Spleen (tissue), 7 donors: ENCODE measurements around the gene SMARCE1.

Experiments
- POLR2A ChIP-seq, 3 donors: fragments of 450-650 bp; IDR thresholded peaks; one replicate each; pipeline ENCODE4 v1.5.1; 2017; ENCODE audit warnings: antibody characterized with exemption in 3 of 3, mild to moderate bottlenecking in 1 of 3
- TF ChIP-seq, protein P1 (sequence below), 11 experiments: fragments of 200-600 bp in 7 of 11; fragments of 450-650 bp in 4 of 11; sonication (generic) in 4 of 11; IDR thresholded peaks in 8 of 11; conservative IDR thresholded peaks in 3 of 11; 1 replicate in 7 of 11; 2 replicates in 4 of 11; pipeline versions ENCODE4 v1.4.0 to v1.8.0; 2016 to 2021; ENCODE audit warnings: antibody characterized with exemption in 11 of 11, inconsistent platforms in 4 of 11, mild to moderate bottlenecking in 1 of 11
- donor health status: DM: no; HTN: no; CAD: no; lungs with moderate emphysema.
- donor health status: DM: no; HTN: no; CAD: no.
- donor health status: DM: no; HTN: no; CAD: no.

DNA sequence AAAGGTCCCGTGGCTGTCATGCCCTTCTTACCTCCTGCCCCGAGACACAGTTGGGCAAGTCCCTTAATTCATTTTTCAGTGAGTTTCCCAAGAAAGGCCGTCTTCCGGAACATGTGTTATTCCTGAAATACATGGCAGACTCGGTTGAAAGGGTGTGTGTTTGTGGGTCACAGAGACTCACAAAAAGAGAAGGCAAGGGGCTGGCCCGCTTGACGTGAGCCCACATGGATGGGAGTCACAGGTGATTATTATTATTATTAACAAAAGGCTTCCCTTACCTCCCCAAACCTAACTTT, 48.2 kb downstream of the SMARCE1 start:
- TF ChIP-seq, protein P1, sequence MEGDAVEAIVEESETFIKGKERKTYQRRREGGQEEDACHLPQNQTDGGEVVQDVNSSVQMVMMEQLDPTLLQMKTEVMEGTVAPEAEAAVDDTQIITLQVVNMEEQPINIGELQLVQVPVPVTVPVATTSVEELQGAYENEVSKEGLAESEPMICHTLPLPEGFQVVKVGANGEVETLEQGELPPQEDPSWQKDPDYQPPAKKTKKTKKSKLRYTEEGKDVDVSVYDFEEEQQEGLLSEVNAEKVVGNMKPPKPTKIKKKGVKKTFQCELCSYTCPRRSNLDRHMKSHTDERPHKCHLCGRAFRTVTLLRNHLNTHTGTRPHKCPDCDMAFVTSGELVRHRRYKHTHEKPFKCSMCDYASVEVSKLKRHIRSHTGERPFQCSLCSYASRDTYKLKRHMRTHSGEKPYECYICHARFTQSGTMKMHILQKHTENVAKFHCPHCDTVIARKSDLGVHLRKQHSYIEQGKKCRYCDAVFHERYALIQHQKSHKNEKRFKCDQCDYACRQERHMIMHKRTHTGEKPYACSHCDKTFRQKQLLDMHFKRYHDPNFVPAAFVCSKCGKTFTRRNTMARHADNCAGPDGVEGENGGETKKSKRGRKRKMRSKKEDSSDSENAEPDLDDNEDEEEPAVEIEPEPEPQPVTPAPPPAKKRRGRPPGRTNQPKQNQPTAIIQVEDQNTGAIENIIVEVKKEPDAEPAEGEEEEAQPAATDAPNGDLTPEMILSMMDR (IDR thresholded peaks at IDR 0.05 in 8 of 11, conservative IDR thresholded peaks at IDR 0.05 in 3 of 11): no peak
- TF ChIP-seq POLR2A (IDR thresholded peaks at IDR 0.05): no peak
